CD14-positive monocyte (primary cell): ENCODE measurements around the gene TSSK6. TPM values are rescaled to one million over a fixed set of nuclear protein-coding genes. Genes with fewer than 3 reads are reported as not detected.
A peak's percentile ranks its signal among the peaks of the same experiment; 100 is the strongest.

Experiments used
- DNase-seq, 3 donors: peaks; one replicate each; pipeline ENCODE4 v3.0.0-alpha.2; 2011 to 2022
- H2AFZ ChIP-seq: 2 replicates; pipeline ENCODE4 v1.6.0; 2012; ENCODE audit warnings: mild to moderate bottlenecking, low read depth, low read length, inconsistent platforms; ENCODE audit not compliant: insufficient read depth, poor library complexity, severe bottlenecking
- H3K27ac ChIP-seq, 2 donors: 1 replicate in 1 of 2; 2 replicates in 1 of 2; pipeline ENCODE4 v1.5.1; 2012 to 2013; ENCODE audit warnings: low read length in 2 of 2, control low read depth in 1 of 2, inconsistent platforms in 1 of 2, low read depth in 1 of 2, mild to moderate bottlenecking in 1 of 2
- H3K27me3 ChIP-seq, 2 donors: one replicate each; pipeline versions ENCODE4 v1.6.0 to v1.6.1; 2011 to 2013; ENCODE audit warnings: low read length in 2 of 2; ENCODE audit not compliant: control insufficient read depth in 2 of 2, insufficient read depth in 2 of 2
- H3K36me3 ChIP-seq, 2 donors: replicated peaks in 1 of 2; 1 replicate in 1 of 2; 2 replicates in 1 of 2; pipeline versions ENCODE4 v1.5.1 to v1.6.1; 2012 to 2013; ENCODE audit warnings: low read length in 2 of 2, control low read depth in 1 of 2, inconsistent platforms in 1 of 2, mild to moderate bottlenecking in 1 of 2; ENCODE audit not compliant: insufficient read depth in 2 of 2, control insufficient read depth in 1 of 2
- H3K4me1 ChIP-seq, 2 donors: 1 replicate in 1 of 2; 2 replicates in 1 of 2; pipeline versions ENCODE4 v1.5.1 to v1.6.1; 2012 to 2013; ENCODE audit warnings: low read length in 2 of 2, control low read depth in 1 of 2, inconsistent platforms in 1 of 2, mild to moderate bottlenecking in 1 of 2, moderate library complexity in 1 of 2; ENCODE audit not compliant: insufficient read depth in 2 of 2, control insufficient read depth in 1 of 2
- H3K4me2 ChIP-seq: replicated peaks from 2 replicates; pipeline ENCODE3; 2012; ENCODE audit warnings: low read length, moderate library complexity, mild to moderate bottlenecking; ENCODE audit not compliant: poor library complexity, severe bottlenecking; ENCODE audit errors: extremely low read depth
- H3K4me3 ChIP-seq, 3 experiments: fragments of 200-600 bp in 1 of 3; sonication (generic) in 1 of 3; replicated peaks in 1 of 3; 1 replicate in 2 of 3; 2 replicates in 1 of 3; pipeline ENCODE4 v1.5.1; 2011 to 2013; ENCODE audit warnings: low read length in 3 of 3, mild to moderate bottlenecking in 3 of 3, control low read depth in 2 of 3, low read depth in 2 of 3, inconsistent platforms in 1 of 3, moderate library complexity in 1 of 3
- H3K79me2 ChIP-seq: 2 replicates; pipeline ENCODE4 v1.6.0; 2012; ENCODE audit warnings: mild to moderate bottlenecking, control low read depth, inconsistent platforms, low read length, moderate library complexity; ENCODE audit not compliant: insufficient read depth
- H3K9ac ChIP-seq: 2 replicates; pipeline ENCODE4 v1.6.0; 2017; ENCODE audit warnings: low read length, mild to moderate bottlenecking; ENCODE audit not compliant: insufficient read depth, poor library complexity, severe bottlenecking
- H3K9me3 ChIP-seq, 2 donors: replicated peaks in 1 of 2; 1 replicate in 1 of 2; 2 replicates in 1 of 2; pipeline versions ENCODE4 v1.5.1 to v1.6.1; 2012 to 2013; ENCODE audit warnings: low read length in 2 of 2, control low read depth in 1 of 2; ENCODE audit not compliant: control insufficient read depth in 1 of 2, insufficient read depth in 1 of 2
- H4K20me1 ChIP-seq: 2 replicates; pipeline ENCODE4 v1.6.0; 2012; ENCODE audit warnings: mild to moderate bottlenecking, low read length, control low read depth, moderate library complexity; ENCODE audit not compliant: insufficient read depth
- H3K27ac Mint-ChIP-seq, 7 donors: one replicate each; pipeline ENCODE4 v1.8.0; 2020; ENCODE audit warnings: mild to moderate bottlenecking in 7 of 7, mixed read lengths in 7 of 7, moderate library complexity in 6 of 7, inconsistent platforms in 2 of 7
- H3K27me3 Mint-ChIP-seq, 3 donors: one replicate each; pipeline ENCODE4 v1.8.0; 2021 to 2022; ENCODE audit warnings: low read depth in 3 of 3, mild to moderate bottlenecking in 3 of 3, mixed read lengths in 3 of 3, moderate library complexity in 3 of 3, inconsistent platforms in 1 of 3
- H3K36me3 Mint-ChIP-seq, 2 donors: one replicate each; pipeline ENCODE4 v1.8.0; 2020; ENCODE audit warnings: mixed read lengths in 2 of 2, inconsistent platforms in 1 of 2, mild to moderate bottlenecking in 1 of 2
- H3K4me1 Mint-ChIP-seq: one replicate; pipeline ENCODE4 v1.8.0; 2020; ENCODE audit warnings: mild to moderate bottlenecking, mixed read lengths
- H3K4me3 Mint-ChIP-seq, 2 donors: one replicate each; pipeline ENCODE4 v1.8.0; 2020; ENCODE audit warnings: mild to moderate bottlenecking in 2 of 2, mixed read lengths in 2 of 2, moderate library complexity in 1 of 2
- H3K9me3 Mint-ChIP-seq, 7 donors: one replicate each; pipeline ENCODE4 v1.8.0; 2020 to 2022; ENCODE audit warnings: mixed read lengths in 7 of 7, mild to moderate bottlenecking in 6 of 7, moderate library complexity in 6 of 7, inconsistent platforms in 2 of 7
- CTCF ChIP-seq: fragments of 200-600 bp; IDR thresholded peaks from one replicate; pipeline ENCODE4 v1.8.0; 2022; ENCODE audit warnings: antibody characterized with exemption, mild to moderate bottlenecking
- WGBS: methylation state at CpG from one replicate; pipeline ENCODE4 v1.1.5; 2013; ENCODE audit warnings: missing lambda C conversion rate; ENCODE audit not compliant: insufficient coverage; 5-methylcytosine and 5-hydroxymethylcytosine counted together
- intact Hi-C, 2 donors: fragments of 100-400 bp; cut with micrococcal nuclease; formaldehyde crosslinking; loops; one replicate each; pipeline versions ENCODE4 v1.15.0 to v1.15.1; 2023
- polyA minus RNA-seq: library from RNA; depleted of rRNA, polyadenylated mRNA; stranded (reverse); fragments of >200 nt; gene quantifications from 2 replicates; pipeline ENCODE4 v1.2.3, GENCODE V29; 2012
- polyA plus RNA-seq, 3 donors: library from polyadenylated mRNA; depleted of rRNA in 1 of 3; unstranded in 2 of 3; stranded (reverse) in 1 of 3; fragments of 300-500 nt in 2 of 3; fragments of >200 nt in 1 of 3; fragmentation: Illumina TruSeq in 2 of 3; gene quantifications; 1 replicate in 2 of 3; 2 replicates in 1 of 3; pipeline ENCODE4 v1.2.3, GENCODE V29; 2012 to 2021
- total RNA-seq, 12 experiments: library from RNA in 1 of 12; stranded (reverse) in 1 of 12; fragments of 120-200 nt in 1 of 12; gene quantifications; one replicate each; pipeline ENCODE4 v1.2.4 and lab custom pipeline; 2013 to 2026; ENCODE audit warnings: mixed read lengths in 6 of 12, inconsistent platforms in 1 of 12

Gene TSSK6
- total RNA-seq (2013): 0.73 TPM
- polyA plus RNA-seq: under 1 TPM in 2 of 3 donors, not detected in 1; 0.27 to 0.80 TPM
- polyA minus RNA-seq: 1.5 and 2.3 TPM in 2 replicates
- 0.06 to 0.59 (median 0.30) reads per million in 11 experiments for total RNA-seq (lab: John Stamatoyannopoulos, UW)

- DNase-seq: no peak
- H3K9ac ChIP-seq: peak within 1 kb of the TSS; percentile 85
- TF ChIP-seq CTCF: no peak
- Mint-ChIP-seq H3K27ac (peak within 1 kb of the TSS; percentile 78 to 98 (median 95)), H3K36me3 (peaks cover 11 to 22% of the 10 kb centered on the region in 2 donors), H3K4me3 (peak within 1 kb of the TSS; percentile 92 to 94), H3K27me3 (peaks cover 0 to 15% (median 2%) of the 10 kb centered on the region in 3 donors), H3K4me1 (peaks cover 14% of the 10 kb centered on the region), H3K9me3 (peaks cover 11 to 22% (median 16%) of the 10 kb centered on the region in 7 donors)
- peak within 1 kb of the TSS; percentile 74 to 89 for H3K27ac ChIP-seq
- peaks cover 0 to 9% of the 10 kb centered on the region in 2 donors for H3K27me3 ChIP-seq
- peak within 1 kb of the TSS; percentile 98 for H2AFZ ChIP-seq
- H3K4me3 ChIP-seq: peak within 1 kb of the TSS; percentile 81 to 94 (median 88)
- 88% methylated on average over 72 of the region's 74 CpGs for WGBS
- peaks cover 9% of the 10 kb centered on the region for H4K20me1 ChIP-seq
- H3K36me3 ChIP-seq: peaks cover 7 to 11% of the 10 kb centered on the region in 2 donors
- intact Hi-C loops: no loop called here
- H3K4me1 ChIP-seq: peaks cover 16 to 30% of the 10 kb centered on the region in 2 donors
- H3K4me2 ChIP-seq: peak within 1 kb of the TSS; percentile 90
- H3K9me3 ChIP-seq: peaks cover 15 to 18% of the 10 kb centered on the region in 2 donors
- H3K79me2 ChIP-seq: peaks cover 41% of the 10 kb centered on the region
Observed at GRCh38 chr19:19514881-19515641, at the start of gene TSSK6. TSS of gene TSSK6 (minus strand) at chr19:19515548. CDS start at chr19:19515427, 121 bp downstream.

- Histone ChIP-seq H3K4me1 (peaks cover 0 to 3% of the 10 kb centered on the region in 2 donors), H3K9ac (no peak overlapping the region), H2AFZ (no peak overlapping the region), H3K27ac (no peak overlapping the region), H3K9me3 (no peaks in the 10 kb centered on the region), H3K79me2 (no peaks in the 10 kb centered on the region), H3K4me3 (no peak overlapping the region), H3K27me3 (no peaks in the 10 kb centered on the region), H3K4me2 (no peak overlapping the region), H4K20me1 (no peaks in the 10 kb centered on the region), H3K36me3 (no peaks in the 10 kb centered on the region)
- intact Hi-C loops: no loop called here
- TF ChIP-seq CTCF: no peak
- peaks cover 0 to 7% (median 3%) of the 10 kb centered on the region in 3 donors for H3K27me3 Mint-ChIP-seq
- WGBS: 97% methylated on average over 13 of the region's 17 CpGs
- DNase-seq: no peak
- no peak overlapping the region for H3K4me3 Mint-ChIP-seq
- H3K9me3 Mint-ChIP-seq: peaks cover 0 to 3% (median 0%) of the 10 kb centered on the region in 7 donors
- peaks cover 6% of the 10 kb centered on the region for H3K4me1 Mint-ChIP-seq
- H3K36me3 Mint-ChIP-seq: no peaks in the 10 kb centered on the region
- H3K27ac Mint-ChIP-seq: no peak overlapping the region
Observed at GRCh38 chr19:19563348-19563848, 48.0 kb upstream of the TSSK6 start.
